Immature natural killer cell (primary cell): ENCODE data around the gene RCOR1. TPM values are rescaled to one million over a fixed set of nuclear protein-coding genes. Genes with fewer than 3 reads are reported as not detected.

Experiments used
- DNase-seq, 3 donors: peaks; one replicate each; pipeline ENCODE4 v3.0.0; 2022; ENCODE audit warnings: mixed read lengths in 1 of 3
- H3K27ac Mint-ChIP-seq, 6 donors: one replicate each; pipeline ENCODE4 v1.8.0; 2020; ENCODE audit warnings: mixed read lengths in 6 of 6, mild to moderate bottlenecking in 5 of 6, inconsistent platforms in 4 of 6, moderate library complexity in 3 of 6
- H3K27me3 Mint-ChIP-seq, 3 donors: one replicate each; pipeline ENCODE4 v1.8.0; 2020 to 2021; ENCODE audit warnings: low read depth in 3 of 3, mild to moderate bottlenecking in 3 of 3, mixed read lengths in 3 of 3, moderate library complexity in 3 of 3, inconsistent platforms in 1 of 3
- H3K36me3 Mint-ChIP-seq, 3 donors: one replicate each; pipeline ENCODE4 v1.8.0; 2020; ENCODE audit warnings: mixed read lengths in 3 of 3, inconsistent platforms in 2 of 3, mild to moderate bottlenecking in 2 of 3
- H3K4me1 Mint-ChIP-seq, 2 donors: one replicate each; pipeline ENCODE4 v1.8.0; 2020; ENCODE audit warnings: inconsistent platforms in 2 of 2, mild to moderate bottlenecking in 2 of 2, mixed read lengths in 2 of 2, moderate library complexity in 1 of 2
- H3K4me3 Mint-ChIP-seq, 5 donors: one replicate each; pipeline ENCODE4 v1.8.0; 2020; ENCODE audit warnings: mild to moderate bottlenecking in 5 of 5, mixed read lengths in 5 of 5, inconsistent platforms in 3 of 5, moderate library complexity in 3 of 5
- H3K9me3 Mint-ChIP-seq, 6 donors: one replicate each; pipeline ENCODE4 v1.8.0; 2020; ENCODE audit warnings: mild to moderate bottlenecking in 6 of 6, mixed read lengths in 6 of 6, inconsistent platforms in 4 of 6, moderate library complexity in 3 of 6
- polyA plus RNA-seq, 3 donors: library from polyadenylated mRNA; unstranded; fragments of 300-500 nt; fragmentation: Illumina TruSeq; gene quantifications; one replicate each; pipeline ENCODE4 v1.2.3, GENCODE V29; 2021

RCOR1 gene
- polyA plus RNA-seq, 3 donors from 2014 or later = 0.23 to 0.63 (median 0.24) TPM

DNA sequence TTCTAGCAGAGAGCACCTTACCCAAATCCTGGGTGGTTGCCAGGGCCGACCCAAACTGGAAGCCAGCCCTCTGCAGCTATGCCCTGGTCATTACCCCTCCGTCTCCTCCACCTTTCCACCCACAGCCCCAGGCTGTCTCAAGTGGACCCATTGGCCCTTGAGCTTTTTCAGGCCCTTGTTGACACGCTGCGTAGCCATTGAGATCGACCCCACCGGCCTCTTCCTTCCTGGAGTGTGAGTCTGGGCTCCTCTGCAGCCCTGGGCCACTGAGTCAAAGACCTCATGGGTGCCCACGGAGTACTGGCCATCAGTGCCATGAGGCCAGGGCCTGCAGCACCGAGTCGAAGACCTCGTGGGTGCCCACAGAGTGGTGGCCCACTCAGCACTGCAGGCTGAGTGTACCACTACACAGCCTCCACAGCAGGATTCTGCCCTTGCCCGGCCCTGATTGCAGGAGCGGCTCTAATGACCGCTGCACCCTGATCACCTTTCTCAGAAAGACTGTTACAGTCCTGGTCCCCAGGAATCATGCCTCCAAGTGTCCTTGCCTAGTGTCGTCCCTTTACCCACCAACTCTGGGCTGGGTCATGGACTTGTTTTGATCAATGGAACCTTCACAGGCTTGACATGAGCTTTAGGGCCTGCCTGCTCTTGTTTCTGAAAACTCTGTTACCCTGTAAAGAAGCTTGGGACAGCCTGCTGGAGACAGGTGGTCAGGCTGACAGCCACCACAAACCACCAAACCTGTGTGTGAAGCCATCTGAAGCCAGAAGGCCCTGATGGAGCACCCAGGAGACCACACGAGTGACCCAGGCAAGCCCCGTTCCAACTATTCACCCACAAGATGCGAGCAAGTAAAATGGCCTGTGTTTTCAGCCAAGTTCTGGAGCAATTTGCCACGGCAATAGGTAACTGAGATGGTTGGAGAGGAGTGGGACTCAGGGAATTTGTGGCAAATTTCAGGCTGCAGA is 145.2 kb downstream of the RCOR1 start:
- Mint-ChIP-seq H3K4me3 (no peak overlapping the region), H3K9me3 (peaks cover 0 to 6% (median under 1%) of the 10 kb centered on the region in 6 donors), H3K27me3 (peaks cover 0 to 4% (median 2%) of the 10 kb centered on the region in 3 donors), H3K36me3 (peaks cover 0 to 7% (median 3%) of the 10 kb centered on the region in 3 donors), H3K27ac (no peak overlapping the region), H3K4me1 (no peaks in the 10 kb centered on the region)
- DNase-seq = no peak

DNA sequence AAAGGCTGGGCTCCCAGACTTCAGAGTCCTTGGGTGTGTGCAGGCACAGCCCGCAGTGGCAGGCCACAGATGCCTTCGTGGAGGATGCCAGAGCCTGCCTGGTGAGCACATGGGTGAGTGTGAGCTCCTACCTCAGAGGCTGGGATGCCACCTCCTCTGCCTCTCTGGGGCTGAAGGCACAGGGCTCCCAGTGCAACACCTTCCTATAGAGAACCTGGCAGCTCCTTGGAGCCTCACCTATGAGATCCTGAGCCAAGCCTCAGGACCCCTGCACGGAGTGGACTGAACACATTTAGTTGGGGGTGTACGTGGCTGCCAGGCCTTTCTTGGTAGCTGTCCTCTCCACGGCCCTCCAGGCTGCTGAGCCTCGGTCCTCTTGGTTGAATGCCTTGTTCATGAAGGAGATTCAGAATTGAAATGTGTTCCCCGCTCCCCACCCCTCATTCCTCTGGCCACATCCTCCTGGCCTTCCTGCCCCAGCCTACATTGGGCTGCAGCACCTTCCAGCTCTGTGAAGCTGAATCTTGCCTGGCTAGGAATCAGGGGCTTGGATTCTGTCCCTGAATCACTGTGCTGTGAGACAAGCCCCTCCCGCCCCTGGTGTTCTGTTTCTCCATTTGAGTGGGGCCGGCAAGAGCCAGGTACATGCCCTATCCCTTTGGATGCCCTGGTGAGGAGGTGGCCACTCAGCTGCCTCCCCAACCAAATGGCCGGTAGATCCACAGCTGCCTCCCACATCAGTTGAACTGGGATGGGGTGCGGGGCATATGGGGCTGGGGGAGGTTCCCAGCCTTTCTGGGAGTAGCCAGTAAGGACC is 146.1 kb downstream of the RCOR1 start:
- peaks cover 0 to 7% (median 6%) of the 10 kb centered on the region in 3 donors for H3K36me3 Mint-ChIP-seq
- DNase-seq = no peak
- no peak overlapping the region for H3K27ac Mint-ChIP-seq
- no peaks in the 10 kb centered on the region for H3K4me1 Mint-ChIP-seq
- no peak overlapping the region for H3K4me3 Mint-ChIP-seq
- H3K9me3 Mint-ChIP-seq = peaks cover 0 to 10% (median 4%) of the 10 kb centered on the region in 6 donors
- H3K27me3 Mint-ChIP-seq = peaks cover 0 to 4% (median 2%) of the 10 kb centered on the region in 3 donors

DNA sequence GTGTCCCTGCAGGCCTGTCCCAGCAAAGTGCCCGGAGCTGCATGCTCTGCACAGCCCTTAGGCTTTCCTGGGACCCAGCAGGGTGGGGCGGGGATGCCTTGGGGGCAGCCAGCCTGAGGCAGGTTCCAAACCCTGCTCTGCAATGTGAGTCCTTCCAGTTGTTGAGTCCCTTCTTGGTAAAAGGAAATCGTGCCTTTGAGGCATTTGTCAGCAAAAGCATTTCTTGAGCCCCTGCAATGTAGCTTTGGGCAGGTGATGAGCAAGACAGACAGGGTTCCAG is 146.7 kb downstream of the RCOR1 start:
- H3K4me3 Mint-ChIP-seq = no peak overlapping the region
- no peaks in the 10 kb centered on the region for H3K4me1 Mint-ChIP-seq
- peaks cover 0 to 7% (median 2%) of the 10 kb centered on the region in 3 donors for H3K27me3 Mint-ChIP-seq
- H3K9me3 Mint-ChIP-seq = peaks cover 0 to 10% (median 4%) of the 10 kb centered on the region in 6 donors
- H3K36me3 Mint-ChIP-seq = peaks cover 0 to 7% (median 7%) of the 10 kb centered on the region in 3 donors
- no peak overlapping the region for H3K27ac Mint-ChIP-seq
- no peak for DNase-seq

DNA sequence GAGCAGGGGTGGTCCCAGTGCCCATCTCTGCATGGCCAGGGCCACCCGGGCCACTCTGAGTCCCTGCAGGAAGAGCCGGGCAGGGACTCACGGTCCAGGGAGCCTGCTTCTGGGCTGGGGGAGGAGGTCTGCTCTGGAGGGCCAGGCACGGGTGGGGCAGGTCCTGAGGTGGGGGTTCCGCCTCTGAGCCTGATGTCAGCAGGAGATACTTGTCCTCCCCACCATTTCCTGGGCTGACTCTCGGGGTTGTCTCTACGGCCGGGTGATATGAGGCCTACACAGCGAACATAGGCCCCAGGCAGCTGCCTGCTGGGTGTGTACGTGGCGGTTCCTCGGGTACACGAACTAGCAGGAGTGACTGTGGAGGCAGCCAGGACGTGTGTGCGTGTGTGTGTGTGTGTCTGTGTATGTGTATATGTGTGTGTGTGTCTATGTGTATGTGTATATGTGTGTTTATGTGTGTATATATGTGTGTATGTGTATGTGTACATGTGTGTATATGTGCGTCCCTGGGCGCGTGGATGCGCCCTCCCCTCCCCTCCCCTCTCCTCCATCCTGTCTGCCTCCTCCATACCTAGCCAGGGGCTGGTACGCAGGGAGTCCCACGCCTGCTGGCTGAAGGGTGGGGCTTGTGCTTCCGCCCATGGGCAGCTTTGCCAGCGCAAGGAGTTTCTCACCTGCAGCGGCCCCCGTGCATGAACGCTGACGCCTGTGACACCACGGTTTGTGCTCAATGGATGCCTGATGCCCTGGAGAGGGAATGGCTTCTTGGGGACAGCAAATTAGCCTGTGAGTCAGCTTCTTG is 154.4 kb downstream of the RCOR1 start:
- H3K4me3 Mint-ChIP-seq = no peak overlapping the region
- H3K36me3 Mint-ChIP-seq = peaks cover 0 to 8% (median 4%) of the 10 kb centered on the region in 3 donors
- H3K4me1 Mint-ChIP-seq = no peaks in the 10 kb centered on the region
- DNase-seq = no peak
- H3K27ac Mint-ChIP-seq = no peak overlapping the region
- H3K9me3 Mint-ChIP-seq = peaks cover 0 to 7% (median 3%) of the 10 kb centered on the region in 6 donors
- H3K27me3 Mint-ChIP-seq = peaks cover 0 to 3% (median 2%) of the 10 kb centered on the region in 3 donors

DNA sequence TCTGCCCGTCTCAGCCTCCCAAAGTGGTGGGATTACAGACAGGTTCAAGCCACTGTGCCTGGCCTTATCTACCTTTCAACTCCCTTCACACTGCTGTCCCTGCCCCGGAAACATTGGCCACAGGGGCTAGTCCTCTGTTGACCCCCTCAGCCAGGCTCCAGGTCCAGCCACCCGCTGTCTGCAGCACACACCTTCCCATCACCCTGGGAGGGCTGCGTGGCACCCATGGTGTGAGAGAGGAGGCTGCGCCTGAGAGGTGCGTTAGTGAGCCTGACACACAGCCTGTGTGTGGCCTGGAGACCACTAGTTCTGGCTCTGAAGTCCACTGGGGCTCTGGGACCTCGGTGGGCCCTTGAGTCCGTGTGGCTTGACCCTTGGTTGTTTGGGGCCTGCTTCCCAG is 156.4 kb downstream of the RCOR1 start:
- Mint-ChIP-seq H3K4me1 (no peaks in the 10 kb centered on the region), H3K4me3 (no peak overlapping the region), H3K27me3 (peaks cover 0 to 3% (median 2%) of the 10 kb centered on the region in 3 donors), H3K9me3 (no peaks in the 10 kb centered on the region), H3K36me3 (peaks cover 0 to 4% (median 0%) of the 10 kb centered on the region in 3 donors), H3K27ac (no peak overlapping the region)
- DNase-seq = no peak

DNA sequence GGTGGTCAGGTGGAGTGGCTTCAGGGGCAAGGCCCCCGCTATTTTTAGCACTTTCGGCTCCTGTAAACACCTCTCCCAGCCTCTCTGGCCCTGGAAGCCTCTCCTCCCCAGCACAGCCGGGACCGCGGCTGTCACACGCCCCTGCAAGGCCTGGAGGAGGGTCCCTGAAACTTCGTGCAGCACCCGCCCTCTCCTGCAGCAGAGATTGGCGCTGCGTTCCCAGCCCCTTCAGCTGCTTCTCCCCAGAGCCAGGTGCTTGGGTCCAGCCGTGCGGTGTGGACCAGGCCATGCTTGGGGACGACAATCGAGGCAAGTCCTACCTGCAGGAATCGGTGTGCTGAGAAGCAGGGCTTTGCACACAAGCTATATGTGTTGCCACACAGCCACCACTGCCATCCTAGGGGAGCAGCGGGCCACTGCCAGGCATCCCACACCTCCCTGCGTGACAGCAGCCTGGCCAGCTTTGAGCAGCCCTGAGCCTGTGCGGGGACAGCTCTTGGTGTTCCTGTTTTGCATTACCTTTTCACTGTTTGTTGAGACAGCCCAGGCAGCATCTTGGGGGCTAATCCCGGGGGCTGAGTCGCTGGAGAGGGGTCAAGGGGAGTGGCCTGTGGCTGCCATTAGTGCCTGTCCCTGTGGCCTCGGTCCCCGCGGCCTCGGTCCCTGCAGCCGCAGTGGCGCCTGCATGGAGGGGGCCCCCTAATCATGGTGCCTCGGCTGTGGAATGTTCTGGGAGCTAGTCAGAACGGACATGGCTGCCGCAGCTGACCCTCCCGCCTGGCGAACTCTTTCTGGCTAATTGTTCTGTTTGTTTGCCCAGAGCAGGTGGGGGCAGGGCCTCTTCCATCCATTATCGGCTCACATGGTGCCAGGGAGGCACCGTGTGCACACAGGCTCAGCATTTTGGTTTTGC is 157.2 kb downstream of the RCOR1 start:
- H3K27ac Mint-ChIP-seq = no peak overlapping the region

DNA sequence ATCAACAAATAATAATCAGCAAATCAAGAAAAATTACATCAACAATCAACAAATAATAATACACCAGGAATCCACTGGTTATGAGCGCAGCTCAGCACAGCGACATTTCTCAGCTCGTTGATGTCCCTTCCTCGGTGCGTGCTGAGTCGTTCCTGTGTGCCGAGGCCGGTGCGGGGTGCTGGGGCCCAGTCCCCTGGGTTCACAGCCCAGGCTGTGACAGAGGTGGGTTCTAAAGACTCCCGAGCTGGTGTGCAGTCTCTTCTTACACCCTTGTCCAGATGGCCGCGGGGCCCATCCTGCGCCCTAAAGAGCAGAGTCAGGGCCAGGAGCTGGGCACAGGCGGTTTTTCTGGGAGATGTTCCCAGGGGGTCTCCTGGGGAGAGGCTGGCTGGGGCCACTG is 157.9 kb downstream of the RCOR1 start:
- Mint-ChIP-seq H3K4me3 (no peak overlapping the region), H3K4me1 (no peaks in the 10 kb centered on the region), H3K36me3 (peaks cover 0 to 4% (median 0%) of the 10 kb centered on the region in 3 donors), H3K9me3 (no peaks in the 10 kb centered on the region), H3K27ac (no peak overlapping the region), H3K27me3 (peaks cover 0 to 2% (median 0%) of the 10 kb centered on the region in 3 donors)
- no peak for DNase-seq

More for the DNA sequence above, 157.2 kb downstream of the RCOR1 start:
- Mint-ChIP-seq H3K4me1 (no peaks in the 10 kb centered on the region), H3K9me3 (no peaks in the 10 kb centered on the region), H3K36me3 (peaks cover 0 to 4% (median 0%) of the 10 kb centered on the region in 3 donors), H3K27me3 (peaks cover 0 to 2% (median 0%) of the 10 kb centered on the region in 3 donors), H3K4me3 (no peak overlapping the region)
- no peak for DNase-seq

DNA sequence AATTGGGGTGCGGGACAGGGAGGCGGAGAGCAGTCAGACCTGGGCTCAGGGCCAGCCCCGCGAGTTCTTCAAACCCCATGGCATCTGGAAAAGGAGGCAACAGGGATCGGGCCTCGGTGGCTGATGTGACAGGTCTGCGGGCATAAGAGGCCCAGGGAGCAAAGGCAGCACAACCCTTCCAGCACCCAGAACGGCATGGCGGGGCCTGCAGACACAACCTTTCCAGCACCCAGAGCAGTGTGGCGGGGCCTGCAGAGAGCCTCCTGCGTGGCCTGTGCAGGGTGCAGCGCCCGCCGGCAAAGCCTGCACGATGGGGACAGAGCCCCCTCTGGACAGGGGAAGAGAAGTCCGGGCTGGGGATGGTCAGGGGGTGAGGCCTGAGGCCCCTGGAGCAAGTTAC is 158.6 kb downstream of the RCOR1 start:
- Mint-ChIP-seq H3K27ac (no peak overlapping the region), H3K4me1 (no peaks in the 10 kb centered on the region), H3K9me3 (no peaks in the 10 kb centered on the region), H3K4me3 (no peak overlapping the region), H3K36me3 (peaks cover 0 to 3% (median 0%) of the 10 kb centered on the region in 3 donors), H3K27me3 (peaks cover 0 to 2% (median 0%) of the 10 kb centered on the region in 3 donors)
- DNase-seq = no peak

DNA sequence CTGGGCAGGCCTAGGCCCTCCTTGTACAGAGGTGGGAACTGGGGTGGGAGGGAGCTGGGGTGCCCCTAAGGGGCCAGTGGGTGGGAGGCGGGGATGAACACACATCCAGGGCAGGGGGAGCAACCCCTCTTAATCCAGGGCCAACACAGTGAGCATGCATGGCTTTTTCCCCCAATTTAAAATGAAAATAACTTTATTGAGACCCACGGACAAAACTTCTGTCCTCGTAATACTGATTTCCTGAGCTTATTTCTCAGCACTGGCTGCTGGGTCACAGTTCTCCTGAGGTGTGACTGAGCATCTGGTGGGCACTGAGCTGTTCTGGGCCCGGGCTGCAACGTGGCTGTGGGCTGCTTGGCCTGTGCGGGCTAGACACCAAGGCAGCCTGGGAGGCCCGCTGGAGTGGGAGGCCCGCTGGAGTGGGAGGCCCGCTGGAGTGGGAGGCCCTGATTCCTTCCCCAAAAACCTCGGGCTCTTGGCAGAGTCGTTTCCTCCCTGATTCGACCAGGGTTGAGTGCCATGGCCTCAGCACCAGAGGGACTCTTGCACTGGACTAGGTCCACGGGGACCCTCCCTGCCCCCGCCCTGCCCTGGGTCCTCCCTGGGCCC is 159.9 kb downstream of the RCOR1 start:
- Mint-ChIP-seq H3K9me3 (no peaks in the 10 kb centered on the region), H3K36me3 (no peaks in the 10 kb centered on the region), H3K4me3 (no peak overlapping the region), H3K27ac (no peak overlapping the region), H3K4me1 (no peaks in the 10 kb centered on the region), H3K27me3 (peaks cover 0 to 2% (median 0%) of the 10 kb centered on the region in 3 donors)
- DNase-seq = no peak

DNA sequence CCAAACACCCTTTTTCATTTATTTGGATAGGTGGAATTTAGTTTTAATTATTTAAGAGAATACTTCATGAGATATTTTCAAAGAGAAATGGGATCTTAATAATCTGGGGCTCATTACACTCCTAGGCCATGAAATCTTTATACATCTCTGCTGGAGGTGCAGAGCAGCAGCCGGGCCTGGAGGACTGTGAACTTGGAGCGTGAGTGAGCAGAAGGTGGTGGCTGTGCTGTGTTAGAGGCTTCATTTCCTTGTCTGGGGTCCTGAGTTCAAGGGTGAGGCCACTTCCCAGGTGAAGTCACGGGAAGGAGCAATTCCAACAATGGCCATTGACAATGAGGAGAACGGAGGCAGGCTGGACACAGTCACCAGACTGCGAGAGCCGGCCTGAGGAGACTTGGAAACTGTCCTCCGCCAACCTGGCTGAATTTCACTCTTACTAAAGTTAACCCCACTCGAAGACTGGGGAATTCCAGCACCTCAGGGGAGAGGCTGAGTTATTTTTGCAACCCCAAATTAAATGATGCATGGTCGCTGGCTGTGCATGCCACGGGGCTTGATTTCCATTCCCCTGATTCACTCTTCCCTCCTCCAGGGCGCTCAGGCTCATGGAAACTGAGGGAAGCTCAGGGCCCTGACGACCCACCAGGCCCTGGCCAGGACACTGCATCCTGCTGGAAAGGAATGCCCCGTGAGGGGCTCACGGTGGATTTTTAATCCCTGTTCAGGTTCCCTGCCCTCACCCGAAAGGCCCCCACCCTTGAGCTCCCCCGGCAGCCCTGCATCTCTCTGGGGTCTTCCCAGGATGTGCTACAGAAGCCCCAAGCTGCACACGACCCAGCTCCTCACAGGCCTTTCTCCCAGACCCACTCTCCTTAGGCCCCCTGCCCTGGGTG is 162.2 kb downstream of the RCOR1 start:
- no peak for DNase-seq
- no peaks in the 10 kb centered on the region for H3K9me3 Mint-ChIP-seq
- no peaks in the 10 kb centered on the region for H3K27me3 Mint-ChIP-seq
- H3K4me1 Mint-ChIP-seq = no peaks in the 10 kb centered on the region
- no peak overlapping the region for H3K4me3 Mint-ChIP-seq
- H3K36me3 Mint-ChIP-seq = no peaks in the 10 kb centered on the region
- no peak overlapping the region for H3K27ac Mint-ChIP-seq

DNA sequence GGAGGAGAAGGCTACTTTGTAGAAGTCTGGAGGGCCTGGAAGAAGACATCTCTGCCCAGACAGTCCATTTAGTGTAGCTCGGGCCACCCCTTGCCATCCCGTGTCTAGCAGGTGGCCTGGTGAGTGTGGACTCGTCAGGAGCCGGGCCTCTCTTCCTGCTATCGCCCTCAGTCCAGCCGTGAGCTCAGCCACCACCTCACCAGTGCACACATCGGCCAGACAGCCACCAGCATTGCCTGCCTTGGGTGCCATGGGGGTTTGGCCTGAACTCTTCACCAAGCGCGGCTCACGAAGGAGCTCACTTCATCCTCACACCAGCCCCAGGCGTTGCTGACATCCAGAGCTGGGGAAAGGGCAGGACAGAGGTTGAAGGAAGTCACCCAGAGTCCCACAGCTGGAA is 165.2 kb downstream of the RCOR1 start:
- no peak overlapping the region for H3K27ac Mint-ChIP-seq
- no peak for DNase-seq
- H3K9me3 Mint-ChIP-seq = no peaks in the 10 kb centered on the region

More for the DNA sequence above, 165.2 kb downstream of the RCOR1 start:
- Mint-ChIP-seq H3K36me3 (no peaks in the 10 kb centered on the region), H3K4me3 (no peak overlapping the region), H3K27me3 (peaks cover 1 to 3% (median 2%) of the 10 kb centered on the region in 3 donors), H3K4me1 (no peaks in the 10 kb centered on the region)
